H9 (cell line): ENCODE measurements around the gene FBRSL1. TPM values are rescaled to one million over a fixed set of nuclear protein-coding genes. Genes with fewer than 3 reads are reported as not detected.
A peak's percentile ranks its signal among the peaks of the same experiment; 100 is the strongest.

Experiments
- DNase-seq: peaks from one replicate; pipeline ENCODE4 v3.0.0-alpha.2; 2017
- H2AFZ ChIP-seq: one replicate; pipeline ENCODE4 v1.6.1; 2013; ENCODE audit warnings: mild to moderate bottlenecking, low read length, control low read depth, moderate library complexity
- H2AK5ac ChIP-seq: 2 replicates; pipeline ENCODE4 v1.6.1; 2013; ENCODE audit warnings: low read length, control low read depth, mixed read lengths; ENCODE audit not compliant: insufficient read length
- H2BK120ac ChIP-seq: one replicate; pipeline ENCODE4 v1.6.1; 2013; ENCODE audit warnings: low read depth, mild to moderate bottlenecking, low read length, control low read depth, inconsistent platforms; ENCODE audit not compliant: poor library complexity, severe bottlenecking
- H2BK12ac ChIP-seq: 2 replicates; pipeline ENCODE4 v1.6.1; 2013; ENCODE audit warnings: low read length, control low read depth, mixed read lengths, low read depth; ENCODE audit not compliant: insufficient read length
- H2BK15ac ChIP-seq: 2 replicates; pipeline ENCODE4 v1.6.1; 2013; ENCODE audit warnings: low read depth, low read length, control low read depth
- H2BK20ac ChIP-seq: one replicate; pipeline ENCODE4 v1.6.1; 2013; ENCODE audit warnings: low read depth, mild to moderate bottlenecking, low read length, control low read depth, inconsistent platforms; ENCODE audit not compliant: poor library complexity, severe bottlenecking
- H2BK5ac ChIP-seq: 2 replicates; pipeline ENCODE4 v1.6.1; 2013; ENCODE audit warnings: low read length, control low read depth, mixed read lengths; ENCODE audit not compliant: insufficient read length
- H3K14ac ChIP-seq: 2 replicates; pipeline ENCODE4 v1.6.1; 2013; ENCODE audit warnings: low read length, control low read depth; ENCODE audit not compliant: insufficient read depth
- H3K18ac ChIP-seq: 2 replicates; pipeline ENCODE4 v1.6.1; 2013; ENCODE audit warnings: low read depth, mild to moderate bottlenecking, mixed read lengths, low read length, control low read depth; ENCODE audit not compliant: insufficient read length
- H3K23ac ChIP-seq: 2 replicates; pipeline ENCODE4 v1.6.1; 2013; ENCODE audit warnings: low read length, control low read depth, mixed read lengths, low read depth; ENCODE audit not compliant: insufficient read length
- H3K23me2 ChIP-seq: 2 replicates; pipeline ENCODE4 v1.6.1; 2013; ENCODE audit warnings: low read depth, mild to moderate bottlenecking, mixed read lengths, low read length, control low read depth; ENCODE audit not compliant: insufficient read length, poor library complexity, severe bottlenecking
- H3K27ac ChIP-seq: 2 replicates; pipeline ENCODE4 v1.5.1; 2013; ENCODE audit warnings: low read length, control low read depth, mixed read lengths, low read depth; ENCODE audit not compliant: insufficient read length
- H3K27me3 ChIP-seq: 2 replicates; pipeline ENCODE4 v1.6.1; 2013; ENCODE audit warnings: low read length, control low read depth, inconsistent platforms; ENCODE audit not compliant: insufficient read depth
- H3K4ac ChIP-seq: 2 replicates; pipeline ENCODE4 v1.6.1; 2013; ENCODE audit warnings: low read depth, mild to moderate bottlenecking, control low read depth, inconsistent platforms, low read length, moderate library complexity
- H3K4me1 ChIP-seq: 2 replicates; pipeline ENCODE4 v1.6.1; 2013; ENCODE audit warnings: low read length, control low read depth, inconsistent platforms; ENCODE audit not compliant: insufficient read depth
- H3K4me2 ChIP-seq: 2 replicates; pipeline ENCODE4 v1.6.1; 2013; ENCODE audit warnings: low read length, control low read depth, mixed read lengths; ENCODE audit not compliant: insufficient read length, insufficient read depth
- H3K56ac ChIP-seq: 2 replicates; pipeline ENCODE4 v1.6.1; 2013; ENCODE audit warnings: low read depth, mild to moderate bottlenecking, mixed read lengths, low read length, control low read depth; ENCODE audit not compliant: insufficient read length
- H3K79me1 ChIP-seq: 2 replicates; pipeline ENCODE4 v1.6.1; 2013; ENCODE audit warnings: low read depth, mild to moderate bottlenecking, moderate library complexity, low read length, control low read depth, inconsistent platforms; ENCODE audit not compliant: insufficient read depth, poor library complexity, severe bottlenecking
- H3K79me2 ChIP-seq: 2 replicates; pipeline ENCODE4 v1.6.1; 2013; ENCODE audit warnings: low read length, control low read depth, inconsistent platforms; ENCODE audit not compliant: insufficient read depth
- H3K9ac ChIP-seq: 2 replicates; pipeline ENCODE4 v1.6.1; 2013; ENCODE audit warnings: low read length, control low read depth, mixed read lengths; ENCODE audit not compliant: insufficient read length; ENCODE audit errors: extremely low read depth
- H3K9me3 ChIP-seq: one replicate; pipeline ENCODE4 v1.6.1; 2013; ENCODE audit warnings: low read depth, low read length, inconsistent platforms; ENCODE audit not compliant: control insufficient read depth
- H3T11ph ChIP-seq: one replicate; pipeline ENCODE4 v1.6.1; 2013; ENCODE audit warnings: mild to moderate bottlenecking, low read length, control low read depth, inconsistent platforms
- H4K20me1 ChIP-seq: one replicate; pipeline ENCODE4 v1.6.1; 2013; ENCODE audit not compliant: control insufficient read depth, insufficient read length, insufficient read depth
- H4K5ac ChIP-seq: 2 replicates; pipeline ENCODE4 v1.6.1; 2013; ENCODE audit warnings: low read depth, mild to moderate bottlenecking, mixed read lengths, low read length, control low read depth; ENCODE audit not compliant: insufficient read length
- H4K8ac ChIP-seq: replicated peaks from 2 replicates; pipeline ENCODE4 v1.6.1; 2013; ENCODE audit warnings: low read length, control low read depth, mixed read lengths, low read depth; ENCODE audit not compliant: insufficient read length
- H4K91ac ChIP-seq: 2 replicates; pipeline ENCODE4 v1.6.1; 2013; ENCODE audit warnings: low read depth, mild to moderate bottlenecking, moderate library complexity, mixed read lengths, low read length, control low read depth; ENCODE audit not compliant: insufficient read length
- H3K27ac Mint-ChIP-seq, 3 experiments: 2 replicates in 2 of 3; 3 replicates in 1 of 3; pipeline ENCODE4 v1.8.0; 2020 to 2021; ENCODE audit warnings: mixed read lengths in 3 of 3, mild to moderate bottlenecking in 1 of 3, moderate library complexity in 1 of 3
- H3K27me3 Mint-ChIP-seq: 2 replicates; pipeline ENCODE4 v1.8.0; 2021; ENCODE audit warnings: low read depth, mild to moderate bottlenecking, moderate library complexity, mixed read lengths
- H3K36me3 Mint-ChIP-seq, 3 experiments: 2 replicates in 2 of 3; 3 replicates in 1 of 3; pipeline ENCODE4 v1.8.0; 2020 to 2021; ENCODE audit warnings: low read depth in 3 of 3, mixed read lengths in 3 of 3; ENCODE audit not compliant: insufficient read depth in 1 of 3
- H3K4me1 Mint-ChIP-seq, 2 experiments: 2 replicates each; pipeline ENCODE4 v1.8.0; 2020; ENCODE audit warnings: mixed read lengths in 2 of 2
- H3K4me3 Mint-ChIP-seq, 2 experiments: 2 replicates in 1 of 2; 3 replicates in 1 of 2; pipeline ENCODE4 v1.8.0; 2020 to 2021; ENCODE audit warnings: mild to moderate bottlenecking in 2 of 2, mixed read lengths in 2 of 2, moderate library complexity in 1 of 2
- H3K9me3 Mint-ChIP-seq, 2 experiments: 2 replicates in 1 of 2; 3 replicates in 1 of 2; pipeline ENCODE4 v1.8.0; 2020; ENCODE audit warnings: mild to moderate bottlenecking in 2 of 2, mixed read lengths in 2 of 2, moderate library complexity in 1 of 2
- CTCF ChIP-seq: fragments of 200-600 bp; sonication (generic); conservative IDR thresholded peaks from 3 replicates; pipeline ENCODE4 v1.8.0; 2021; ENCODE audit warnings: antibody characterized with exemption, mild to moderate bottlenecking
- WGBS: extraction: QIAGEN DNeasy Blood & Tissue Kit; methylation state at CpG from one replicate; pipeline ENCODE4 v1.1.7; 2013; ENCODE audit warnings: missing lambda C conversion rate, low lambda C conversion rate, mixed read lengths; ENCODE audit not compliant: insufficient read length; ENCODE audit errors: extremely low coverage; 5-methylcytosine and 5-hydroxymethylcytosine counted together
- total RNA-seq: library from RNA; stranded (reverse); gene quantifications from 2 replicates; pipeline ENCODE4 v1.2.1, GENCODE V29; 2021

FBRSL1 gene
- total RNA-seq, 1 experiment from 2014 or later, result 90.8 TPM

- H4K20me1 ChIP-seq, result no peaks in the 10 kb centered on the region
- Mint-ChIP-seq H3K27me3 (peaks cover 38% of the 10 kb centered on the region), H3K27ac (no peak overlapping the region; a peak in 1 of 7 replicates)
Measured at GRCh38 chr12:132491761-132492378, 1.9 kb downstream of the FBRSL1 start.

More at GRCh38 chr12:132491761-132492378, 1.9 kb downstream of the FBRSL1 start:
- no peak overlapping the region for H3K56ac ChIP-seq
- H2BK5ac ChIP-seq, result no peak overlapping the region
- H3K4me2 ChIP-seq, result no peak overlapping the region
- no peak overlapping the region for H2AK5ac ChIP-seq
- peaks cover 6% of the 10 kb centered on the region for H3K23me2 ChIP-seq
- Mint-ChIP-seq H3K9me3 (no peaks in the 10 kb centered on the region), H3K4me3 (peak overlapping the region; percentile 78 to 87), H3K4me1 (peaks cover 18 to 24% of the 10 kb centered on the region in 2 experiments), H3K36me3 (peaks cover 5% of the 10 kb centered on the region in 3 experiments)
- H3K14ac ChIP-seq, result no peak overlapping the region
- peaks cover 7% of the 10 kb centered on the region; the same call in 1 of the 2 replicates for H3K27me3 ChIP-seq
- peaks cover 8% of the 10 kb centered on the region for H3K79me1 ChIP-seq
- H3T11ph ChIP-seq, result no peak overlapping the region
- no peak overlapping the region for H2AFZ ChIP-seq
- no peak for TF ChIP-seq CTCF
- H4K5ac ChIP-seq, result no peak overlapping the region
- peaks cover 27% of the 10 kb centered on the region; the same call in 1 of the 2 replicates for H3K79me2 ChIP-seq
- H3K23ac ChIP-seq, result no peak overlapping the region
- H2BK12ac ChIP-seq, result no peak overlapping the region
- H2BK15ac ChIP-seq, result no peak overlapping the region
- no peak overlapping the region for H3K4ac ChIP-seq
- H4K8ac ChIP-seq, result no peak overlapping the region
- H2BK120ac ChIP-seq, result no peak overlapping the region
- H2BK20ac ChIP-seq, result no peak overlapping the region
- WGBS, result no CpG with 5 or more reads among the region's 23 CpGs
- H3K27ac ChIP-seq, result no peak overlapping the region
- DNase-seq, result no peak
- H4K91ac ChIP-seq, result no peak overlapping the region
- no peak overlapping the region for H3K9ac ChIP-seq
- H3K18ac ChIP-seq, result no peak overlapping the region
- H3K4me1 ChIP-seq, result no peaks in the 10 kb centered on the region; the same call in 1 of the 2 replicates
- no peaks in the 10 kb centered on the region for H3K9me3 ChIP-seq
